Smooth muscle cell (in vitro differentiated cells): ENCODE data around the gene ATXN1. TPM values are rescaled to one million over a fixed set of nuclear protein-coding genes. Genes with fewer than 3 reads are reported as not detected.

ENCODE experiments used
- DNase-seq: peaks from one replicate; lab custom pipeline; 2025; ENCODE audit not compliant: unreplicated experiment; lab: John Stamatoyannopoulos, UW
- H2AFZ ChIP-seq: fragments of 200-600 bp; sonication (generic); 2 replicates; pipeline ENCODE4 v1.6.0; 2016; ENCODE audit warnings: antibody characterized with exemption, low read depth, mild to moderate bottlenecking
- H3F3A ChIP-seq: fragments of 200-600 bp; sonication (generic); 2 replicates; pipeline ENCODE4 v1.6.0; 2017; ENCODE audit warnings: antibody characterized with exemption, low read depth
- H3K27ac ChIP-seq: fragments of 200-600 bp; sonication (generic); 2 replicates; pipeline ENCODE4 v1.5.1; 2016; ENCODE audit warnings: low read depth, mild to moderate bottlenecking
- H3K27me3 ChIP-seq: fragments of 200-600 bp; sonication (generic); 2 replicates; pipeline ENCODE4 v1.6.1; 2016; ENCODE audit warnings: low read depth, mild to moderate bottlenecking
- H3K36me3 ChIP-seq: fragments of 200-600 bp; sonication (generic); 2 replicates; pipeline ENCODE4 v1.5.1; 2016; ENCODE audit warnings: low read depth
- H3K4me1 ChIP-seq: fragments of 200-600 bp; sonication (generic); 2 replicates; pipeline ENCODE4 v1.5.1; 2016; ENCODE audit warnings: low read depth
- H3K4me2 ChIP-seq: fragments of 200-600 bp; sonication (generic); 2 replicates; pipeline ENCODE4 v1.6.0; 2016; ENCODE audit warnings: mild to moderate bottlenecking
- H3K4me3 ChIP-seq: fragments of 200-600 bp; sonication (generic); 2 replicates; pipeline ENCODE4 v1.5.1; 2016; ENCODE audit warnings: mild to moderate bottlenecking
- H3K79me2 ChIP-seq: fragments of 200-600 bp; sonication (generic); 2 replicates; pipeline ENCODE4 v1.6.0; 2016; ENCODE audit warnings: low read depth, mild to moderate bottlenecking
- H3K9ac ChIP-seq: fragments of 200-600 bp; sonication (generic); 2 replicates; pipeline ENCODE4 v1.6.0; 2016; ENCODE audit warnings: low read depth
- H3K9me3 ChIP-seq: fragments of 200-600 bp; sonication (generic); replicated peaks from 2 replicates; pipeline ENCODE4 v1.5.1; 2016; ENCODE audit warnings: low read depth
- H4K20me1 ChIP-seq: fragments of 200-600 bp; sonication (generic); 2 replicates; pipeline ENCODE4 v1.6.0; 2016; ENCODE audit warnings: low read depth
- CTCF ChIP-seq: fragments of 200-600 bp; sonication (generic); IDR thresholded peaks from 2 replicates; pipeline ENCODE4 v1.5.1; 2017; ENCODE audit warnings: borderline replicate concordance, mild to moderate bottlenecking, antibody characterized with exemption; ENCODE audit not compliant: insufficient read depth, poor library complexity, severe bottlenecking
- WGBS: methylation state at CpG from one replicate; pipeline ENCODE4 v1.1.7; 2016; ENCODE audit warnings: low lambda C conversion rate; 5-methylcytosine and 5-hydroxymethylcytosine counted together
- polyA plus RNA-seq: library from polyadenylated mRNA; unstranded; fragments of >200 nt; fragmentation: Nextera tagmentation; extraction: Ambion mirVana; gene quantifications from 2 replicates; pipeline ENCODE4 v1.2.1, GENCODE V29; 2016
- total RNA-seq: library from RNA; depleted of rRNA; stranded (reverse); fragments of >200 nt; gene quantifications from 2 replicates; pipeline ENCODE4 v1.2.3, GENCODE V29; 2014

ATXN1 gene
- total and polyA plus RNA-seq, 2 experiments from 2014 or later, result 17.9 to 40.6 TPM

GRCh38 chr6:16591396-16592222 is 169.7 kb downstream of the ATXN1 start:
- no peaks in the 10 kb centered on the region for H3K27me3 ChIP-seq
- no peak overlapping the region for H3K4me2 ChIP-seq
- H3K27ac ChIP-seq, result no peak overlapping the region
- H3K4me1 ChIP-seq, result no peaks in the 10 kb centered on the region
- no peak overlapping the region for H3K4me3 ChIP-seq
- TF ChIP-seq CTCF, result no peak
- H3K9me3 ChIP-seq, result no peaks in the 10 kb centered on the region
- H3K36me3 ChIP-seq, result no peaks in the 10 kb centered on the region
- no peaks in the 10 kb centered on the region for H3F3A ChIP-seq
- no peak overlapping the region for H2AFZ ChIP-seq
- peaks cover 60% of the 10 kb centered on the region for H4K20me1 ChIP-seq
- H3K79me2 ChIP-seq, result peaks cover 14% of the 10 kb centered on the region
- no peak for DNase-seq
- WGBS, result 95% methylated on average over 11 of the region's 11 CpGs
- H3K9ac ChIP-seq, result no peak overlapping the region

- Histone ChIP-seq H4K20me1 (peaks cover 34% of the 10 kb centered on the region), H3K27ac (no peak overlapping the region), H3K36me3 (peaks cover 18% of the 10 kb centered on the region), H3K4me2 (no peak overlapping the region), H3K4me3 (no peak overlapping the region), H2AFZ (no peak overlapping the region), H3K79me2 (peaks cover 2% of the 10 kb centered on the region), H3K9me3 (no peaks in the 10 kb centered on the region), H3K9ac (no peak overlapping the region), H3K27me3 (no peaks in the 10 kb centered on the region), H3F3A (no peaks in the 10 kb centered on the region), H3K4me1 (no peaks in the 10 kb centered on the region)
- TF ChIP-seq CTCF, result no peak
- no peak for DNase-seq
- 92% methylated on average over 6 of the region's 6 CpGs for WGBS
These were observed 175.5 kb downstream of the ATXN1 start for GRCh38 chr6:16585805-16586204.

GRCh38 chr6:16583144-16583762 is 178.0 kb downstream of the ATXN1 start:
- no peak overlapping the region for H3K4me3 ChIP-seq
- no peaks in the 10 kb centered on the region for H3F3A ChIP-seq
- H3K4me2 ChIP-seq, result no peak overlapping the region
- WGBS, result 97% methylated on average over 12 of the region's 12 CpGs
- no peak overlapping the region for H3K27ac ChIP-seq
- H3K9ac ChIP-seq, result no peak overlapping the region
- H3K79me2 ChIP-seq, result no peaks in the 10 kb centered on the region
- H3K36me3 ChIP-seq, result peaks cover 23% of the 10 kb centered on the region
- no peaks in the 10 kb centered on the region for H3K27me3 ChIP-seq
- TF ChIP-seq CTCF, result no peak
- H3K4me1 ChIP-seq, result no peaks in the 10 kb centered on the region
- H3K9me3 ChIP-seq, result no peaks in the 10 kb centered on the region
- no peak overlapping the region for H2AFZ ChIP-seq
- H4K20me1 ChIP-seq, result peaks cover 23% of the 10 kb centered on the region
- DNase-seq, result no peak
